ENCODE measurements around the gene ICAM5.

Gene ICAM5

GRCh38 chr19:10292206-10292788 is 2.5 kb downstream of the ICAM5 start:
- peak; percentile 23 to 55 (median 36) for DNase-seq

DNA sequence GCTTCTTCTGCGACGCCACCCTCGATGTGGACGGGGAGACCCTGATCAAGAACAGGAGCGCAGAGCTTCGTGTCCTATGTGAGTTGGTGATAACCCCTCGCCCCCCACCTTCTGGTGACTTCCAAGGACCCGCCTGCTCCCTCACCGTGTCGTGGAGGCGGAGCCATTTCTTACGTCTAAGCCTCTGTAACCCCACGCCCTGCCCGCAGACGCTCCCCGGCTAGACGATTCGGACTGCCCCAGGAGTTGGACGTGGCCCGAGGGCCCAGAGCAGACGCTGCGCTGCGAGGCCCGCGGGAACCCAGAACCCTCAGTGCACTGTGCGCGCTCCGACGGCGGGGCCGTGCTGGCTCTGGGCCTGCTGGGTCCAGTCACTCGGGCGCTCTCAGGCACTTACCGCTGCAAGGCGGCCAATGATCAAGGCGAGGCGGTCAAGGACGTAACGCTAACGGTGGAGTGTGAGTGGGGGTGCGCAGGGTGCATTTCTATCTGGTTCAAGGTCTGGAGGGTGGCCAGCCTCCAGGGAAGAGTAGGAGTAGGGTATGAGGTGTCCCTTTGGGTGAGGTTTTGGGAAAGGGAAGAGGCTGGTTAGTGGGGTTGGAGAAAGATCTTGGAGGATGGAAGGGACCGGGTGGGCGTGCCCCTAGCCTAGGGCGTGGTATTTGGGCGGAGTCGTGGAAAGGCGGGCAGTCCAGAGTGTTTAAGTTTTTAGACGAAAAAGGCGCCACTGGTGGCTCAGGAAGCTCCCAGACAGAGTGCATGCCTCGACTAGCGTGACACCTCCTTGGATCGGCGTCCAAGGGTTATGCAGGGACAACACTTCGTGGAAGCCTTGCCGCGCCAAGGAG is 3.3 kb downstream of the ICAM5 start:
- DNase-seq, result no peak

GRCh38 chr19:10293637-10294367 is 4.0 kb downstream of the ICAM5 start:
- no peak for DNase-seq

GRCh38 chr19:10294368-10294697 is 4.6 kb downstream of the ICAM5 start:
- no peak for DNase-seq

GRCh38 chr19:10295305-10295846 is 5.6 kb downstream of the ICAM5 start:
- DNase-seq, result peak in 2 of 4 experiments; percentile 43 to 58

DNA sequence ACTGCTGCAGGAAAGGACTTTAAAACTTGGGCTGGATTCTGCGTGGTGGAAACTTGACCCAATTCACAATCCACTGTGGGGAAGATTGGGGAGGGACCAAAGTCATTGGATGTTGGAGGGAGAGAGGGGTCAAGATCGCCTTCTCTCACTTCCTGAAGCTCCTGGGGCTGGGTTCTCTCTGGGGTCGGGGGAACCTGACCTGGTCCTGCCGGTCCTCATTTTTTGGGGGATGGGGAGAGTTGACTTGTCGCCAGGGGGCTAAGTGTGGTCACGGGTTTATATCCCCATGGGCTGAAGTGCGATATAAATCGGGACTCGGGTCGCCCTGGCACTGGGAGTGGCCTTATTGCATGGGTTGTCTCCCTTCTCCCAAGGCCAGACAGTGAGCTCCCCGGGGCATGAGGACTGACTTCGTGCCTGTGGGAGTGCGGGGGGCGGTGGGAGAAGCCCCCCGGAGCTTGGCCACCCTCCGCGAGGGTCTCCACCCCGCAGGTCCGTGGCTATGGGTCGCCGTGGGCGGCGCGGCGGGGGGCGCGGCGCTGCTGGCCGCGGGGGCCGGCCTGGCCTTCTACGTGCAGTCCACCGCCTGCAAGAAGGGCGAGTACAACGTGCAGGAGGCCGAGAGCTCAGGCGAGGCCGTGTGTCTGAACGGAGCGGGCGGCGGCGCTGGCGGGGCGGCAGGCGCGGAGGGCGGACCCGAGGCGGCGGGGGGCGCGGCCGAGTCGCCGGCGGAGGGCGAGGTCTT is 6.3 kb downstream of the ICAM5 start:
- DNase-seq, result no peak

DNA sequence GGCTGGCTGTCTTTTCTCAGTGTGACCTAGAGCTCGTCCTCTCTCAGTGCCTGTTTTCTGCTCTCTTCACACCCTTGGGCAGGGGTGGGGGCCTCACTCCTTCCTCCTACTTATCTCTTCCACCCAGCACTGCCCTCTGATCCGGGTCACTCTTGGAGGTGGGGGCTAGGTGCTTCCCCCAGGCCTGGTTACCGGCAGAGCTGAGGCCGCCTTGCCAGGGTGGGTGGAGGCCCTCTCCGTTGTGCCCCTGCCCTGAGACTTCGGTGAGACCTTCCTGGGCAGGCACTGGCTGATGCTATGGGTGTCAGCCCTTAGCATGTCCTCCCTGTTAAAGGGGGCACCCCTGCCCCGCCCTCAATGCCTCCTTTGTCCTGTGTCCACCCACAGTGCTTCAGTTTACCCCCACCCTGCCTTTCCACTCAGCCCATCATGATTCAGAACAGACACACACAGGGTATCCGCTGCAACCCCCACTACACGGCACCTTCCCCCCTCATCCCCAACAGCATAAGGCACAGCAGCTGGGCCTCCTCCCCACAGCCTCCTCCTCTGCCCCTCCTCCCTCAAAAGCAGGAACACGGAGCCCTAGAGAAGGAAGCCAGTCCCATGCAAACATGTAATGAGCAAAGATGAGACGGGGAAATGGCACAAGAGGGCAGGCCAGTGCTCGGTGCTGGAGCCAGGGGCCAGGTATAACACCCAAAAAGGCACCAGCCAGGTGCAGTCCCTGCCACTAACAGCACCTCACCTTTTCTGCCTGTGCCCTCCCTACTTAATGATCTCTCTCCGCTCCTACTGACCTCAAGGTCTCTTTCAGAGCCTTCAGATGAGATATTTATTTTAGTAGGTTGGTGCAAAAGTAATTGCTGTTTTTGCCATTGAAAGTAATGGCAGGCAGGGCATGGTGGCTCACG is 10.1 kb downstream of the ICAM5 start:
- DNase-seq, result no peak

DNA sequence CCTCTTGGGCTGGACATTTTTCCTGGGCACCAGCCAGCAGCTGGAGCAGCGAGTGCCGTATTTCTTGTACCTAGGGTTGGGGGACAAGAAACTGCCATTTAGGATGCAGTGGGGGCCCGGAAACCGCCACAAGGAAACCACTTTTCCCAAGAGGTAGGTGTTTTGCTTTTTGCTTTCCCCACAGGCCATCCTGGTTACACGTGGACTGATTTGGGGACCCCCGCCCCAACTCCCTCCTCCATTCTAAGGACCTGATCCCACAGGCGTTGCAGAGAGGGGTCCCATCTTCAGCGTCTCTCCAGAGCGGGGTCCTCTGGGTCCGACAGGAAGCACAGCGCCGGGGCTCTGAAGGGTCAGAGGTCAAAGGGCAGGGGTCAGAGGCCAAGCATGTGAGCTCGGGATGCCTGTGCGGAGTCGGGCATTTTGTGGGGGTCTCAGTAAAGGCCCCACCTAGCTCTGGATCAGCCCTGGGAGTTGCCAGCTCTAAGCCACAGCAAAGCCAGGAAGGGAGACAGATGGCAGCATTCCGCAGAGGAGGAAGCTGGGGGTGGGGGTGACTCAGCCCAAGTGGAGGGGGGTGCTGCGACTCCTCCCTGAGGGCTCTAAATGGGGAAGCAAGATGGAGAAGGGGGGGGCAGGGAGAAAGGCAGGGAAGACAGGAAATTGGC is 15.5 kb downstream of the ICAM5 start:
- no peak for DNase-seq

DNA sequence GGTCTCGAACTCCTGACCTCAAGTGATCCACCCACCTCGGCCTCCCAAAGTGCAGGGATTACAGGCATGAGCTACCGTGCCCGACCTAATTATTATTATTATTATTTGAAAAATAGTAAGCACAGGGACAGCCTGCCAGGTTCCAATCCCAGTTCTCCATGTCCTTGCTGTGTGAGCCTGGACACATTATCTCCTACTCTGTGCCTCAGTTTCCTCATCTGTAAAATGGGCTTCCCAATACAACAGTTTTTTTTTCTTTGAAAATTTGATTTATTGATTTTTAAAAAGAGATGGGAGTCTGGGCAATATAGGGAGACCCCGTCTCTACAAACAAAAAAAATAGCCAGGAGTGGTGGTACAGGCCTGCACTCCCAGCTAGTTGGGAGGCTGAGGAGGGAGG is 16.6 kb downstream of the ICAM5 start:
- DNase-seq, result no peak

GRCh38 chr19:10309423-10309822 is 19.7 kb downstream of the ICAM5 start, which contains the start of gene ZGLP1:
Gene ZGLP1, minus strand, starts transcription at chr19:10309815.
- DNase-seq, result no peak

DNA sequence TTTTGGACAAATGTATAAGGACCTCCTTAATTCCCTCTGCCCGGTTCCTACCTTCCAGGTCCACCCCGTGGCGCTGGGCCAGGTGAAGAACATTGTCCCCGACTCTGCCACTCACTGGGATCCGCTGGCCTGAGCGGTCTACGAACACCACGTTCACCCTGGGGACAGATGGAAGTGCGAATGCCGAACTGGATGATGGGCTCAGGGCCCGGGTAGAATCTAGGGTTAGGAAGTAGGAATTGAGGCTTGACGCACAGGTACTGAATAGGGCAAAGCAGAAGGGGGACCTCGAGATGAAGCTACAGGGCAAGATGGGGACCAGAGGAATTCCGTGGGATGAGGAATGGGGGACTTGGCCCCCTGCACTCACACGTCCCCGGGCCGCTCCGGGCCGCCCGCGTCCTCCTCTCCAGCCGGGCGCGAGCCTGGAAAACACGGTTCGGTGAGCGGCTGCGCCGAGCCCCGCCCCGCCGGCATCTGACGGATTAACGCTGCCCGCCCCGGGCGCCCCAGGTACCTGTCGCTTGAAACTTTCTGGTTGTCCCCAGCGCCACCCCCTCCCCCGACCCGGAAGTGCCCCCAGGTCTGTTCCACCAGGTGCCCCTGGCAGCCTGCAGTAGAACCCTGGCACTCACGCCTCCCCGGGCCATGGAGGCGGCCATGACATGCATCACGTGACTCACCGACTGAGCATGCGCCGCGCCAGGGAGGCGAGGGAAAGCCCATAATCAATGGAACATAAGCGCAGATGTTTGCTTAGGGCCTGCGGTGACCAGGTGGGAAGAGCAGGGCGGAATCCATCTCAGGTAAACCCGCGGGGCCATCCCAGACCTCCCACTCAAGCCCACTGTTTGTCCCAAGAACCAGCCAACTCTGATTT is 25.8 kb downstream of the ICAM5 start, which contains the start of gene FDX2:
TSS of gene FDX2 (minus strand) at position 681 of the 880 bp plus-strand sequence. CDS start at position 662, 19 bp downstream.
- peak; percentile 75 to 88 (median 84) for DNase-seq

GRCh38 chr19:10316229-10317044 is 26.7 kb downstream of the ICAM5 start:
- no peak for DNase-seq

GRCh38 chr19:10317045-10317856 is 27.5 kb downstream of the ICAM5 start:
- no peak for DNase-seq

GRCh38 chr19:10317857-10318462 is 28.2 kb downstream of the ICAM5 start:
- no peak for DNase-seq

DNA sequence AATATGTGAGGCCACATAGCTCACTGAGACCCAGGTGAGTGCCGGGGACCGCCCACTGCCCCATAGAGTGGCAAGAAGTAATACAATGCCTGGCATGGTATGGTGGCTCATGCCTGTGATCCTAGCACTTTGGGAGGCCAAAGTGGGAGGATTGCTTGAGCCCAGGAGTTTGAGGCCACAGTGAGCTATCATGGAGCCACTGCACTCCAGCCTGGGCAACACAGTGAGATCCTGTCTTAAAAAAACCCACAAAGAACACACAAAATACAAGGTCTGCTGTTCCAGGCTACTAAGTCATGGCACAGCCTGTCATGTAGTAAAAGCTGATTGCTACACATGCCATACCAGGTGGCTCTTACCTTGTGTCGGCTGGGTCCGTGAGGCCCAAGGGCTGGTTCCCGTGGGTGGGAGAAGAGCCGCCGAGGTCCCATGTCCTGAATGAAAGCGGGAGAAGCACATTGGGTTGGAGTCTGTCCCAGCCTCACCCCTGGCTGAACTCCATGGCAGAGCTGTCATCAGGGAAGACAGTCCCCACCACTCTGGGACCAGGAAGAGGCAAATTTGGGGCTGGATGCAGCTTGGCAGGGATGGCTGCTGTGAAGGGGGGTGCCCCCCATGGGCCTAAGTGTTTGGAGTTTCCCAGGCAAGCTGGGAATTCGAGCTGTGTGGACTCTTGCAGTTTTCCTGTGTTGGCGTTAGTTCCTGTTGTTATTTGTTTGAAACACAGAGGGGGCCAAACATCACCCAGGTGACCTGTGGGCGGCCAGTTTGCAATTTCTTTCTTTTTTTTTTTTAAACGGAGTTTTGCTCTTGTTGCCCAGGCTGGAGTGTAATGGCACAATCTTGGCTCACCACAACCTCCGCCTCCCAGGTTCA is 29.3 kb downstream of the ICAM5 start:
- DNase-seq, result no peak

DNA sequence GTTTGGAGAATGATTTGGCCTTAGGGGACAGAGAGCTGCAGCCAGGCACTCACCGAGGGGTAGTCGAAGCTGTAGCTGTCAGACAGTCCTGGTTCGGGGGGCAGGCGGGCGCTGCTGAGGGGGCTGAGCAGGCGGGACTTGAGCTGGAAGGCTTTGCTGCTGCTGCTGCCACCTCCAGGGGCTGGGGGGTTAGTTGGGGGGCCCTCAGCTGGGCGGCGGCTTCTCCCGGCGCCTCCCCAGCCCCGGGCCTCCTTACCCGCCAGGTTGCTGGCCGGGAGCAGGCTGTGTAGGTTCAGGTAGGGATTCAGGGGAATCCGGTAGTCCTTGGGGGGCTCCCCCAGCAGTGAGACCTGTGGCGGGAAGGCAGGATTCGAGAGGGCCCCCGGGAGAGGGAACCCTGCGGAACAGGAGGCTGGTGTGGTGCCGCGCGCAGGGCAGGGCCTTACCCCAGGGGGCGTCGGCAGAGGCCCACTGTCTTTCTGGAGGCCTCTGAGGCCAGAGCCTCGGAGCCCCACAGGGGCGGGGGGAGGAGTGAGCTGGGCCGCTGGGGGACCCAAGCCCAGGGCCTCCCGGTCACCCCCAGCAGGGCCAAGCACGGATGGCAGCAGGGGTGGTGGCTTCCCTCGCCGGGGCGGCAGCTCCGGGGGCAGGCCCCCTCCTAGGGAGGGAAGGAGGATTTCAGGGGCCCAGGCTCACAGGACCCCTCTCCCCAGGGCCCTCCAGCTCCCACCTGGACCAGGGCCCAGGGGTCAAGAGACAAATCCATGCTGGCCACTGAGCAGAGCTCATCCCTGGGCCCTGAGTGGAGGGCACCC is 31.1 kb downstream of the ICAM5 start:
- no peak for DNase-seq

All from activated naive CD4-positive, alpha-beta T cell (primary cell).